ENCODE data around the gene VWA8.
"Not testable (repeated sequence)": the region's sequence is repeated elsewhere in the genome, so short reads cannot be mapped to it uniquely, and the experiment has no call there.

Gene VWA8

DNA sequence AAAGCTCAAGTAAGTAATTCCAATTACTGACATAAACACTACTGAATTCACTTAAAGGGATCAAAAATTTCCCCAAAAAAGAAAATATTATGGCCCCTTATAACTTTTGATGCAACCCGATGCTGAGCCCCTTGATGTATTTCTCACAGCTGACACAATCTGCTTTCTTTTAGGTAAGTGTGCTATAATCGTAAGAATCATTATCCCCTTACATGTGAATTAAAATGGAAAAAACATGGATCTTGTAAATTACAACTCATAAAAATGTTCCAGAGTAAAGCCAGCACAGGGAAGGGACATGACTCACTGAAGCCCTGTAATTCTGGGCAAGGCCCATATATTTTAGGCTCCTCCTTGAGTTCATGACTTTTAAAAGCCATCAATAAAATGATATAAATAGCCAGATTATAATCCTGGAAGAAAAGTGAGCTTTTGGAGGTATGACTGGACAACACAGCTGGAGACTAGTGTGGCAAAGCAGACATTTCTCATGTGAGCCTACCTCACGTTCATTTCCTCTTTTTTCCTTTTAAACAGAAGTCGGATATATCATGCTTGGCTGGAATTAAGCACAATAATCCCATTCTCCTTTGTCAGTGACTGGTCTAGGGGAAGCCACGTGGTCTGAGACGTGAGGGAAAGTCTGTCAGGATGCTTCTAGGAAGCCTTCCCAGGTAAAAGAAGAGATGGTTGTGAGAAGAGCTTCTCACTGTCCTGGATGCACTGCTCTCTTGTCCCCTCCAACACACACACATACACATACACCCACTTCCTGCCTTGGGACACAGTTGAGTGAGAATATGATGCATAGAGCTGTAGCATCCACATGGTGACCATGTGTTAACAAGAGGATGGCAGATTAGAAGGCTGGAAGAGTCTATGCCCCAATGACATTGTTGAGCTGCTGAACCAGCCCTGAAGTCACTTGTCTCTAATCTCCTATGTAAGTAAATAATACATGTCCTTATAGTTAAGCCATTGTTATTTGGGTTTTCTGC, 338.2 kb downstream of the VWA8 start:
- no peak for DNase-seq (ENCODE audit: low read depth in 4 of 4, low spot score in 1 of 4)

DNA sequence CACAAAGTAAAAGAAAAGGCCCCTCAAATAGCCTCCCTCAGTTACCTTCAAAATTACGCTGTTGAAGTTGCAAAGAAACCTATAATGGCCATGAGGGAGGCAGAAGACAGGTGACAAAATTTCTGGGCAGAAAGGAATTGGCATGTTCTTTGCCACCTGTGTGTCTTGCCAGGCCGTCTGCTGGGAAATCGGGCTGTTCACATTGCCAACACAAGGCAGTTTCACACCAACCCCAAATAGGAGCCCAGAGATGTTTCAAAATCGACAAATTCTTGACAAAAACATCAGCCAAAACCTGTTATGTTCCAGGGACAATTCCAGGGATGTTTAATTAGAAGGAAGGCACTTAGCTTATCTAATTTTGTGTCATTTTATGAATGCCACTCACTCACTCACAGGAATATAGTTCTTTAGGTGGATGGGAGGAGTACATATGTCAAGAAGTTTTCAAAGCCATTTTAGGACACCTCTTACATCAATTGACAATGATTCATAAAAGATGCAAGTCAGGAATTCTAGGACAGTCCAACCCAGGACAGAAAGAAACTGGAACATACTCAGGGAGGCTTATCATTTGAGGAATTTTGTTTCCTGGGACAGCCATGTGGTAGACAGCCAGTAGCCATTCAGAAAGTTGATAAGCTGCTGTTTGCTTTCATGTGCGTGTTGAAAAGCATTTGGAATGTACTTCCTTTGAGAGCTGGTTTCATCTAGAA, 339.0 kb downstream of the VWA8 start:
- no peak for DNase-seq (ENCODE audit: low read depth in 4 of 4, low spot score in 1 of 4)

DNA sequence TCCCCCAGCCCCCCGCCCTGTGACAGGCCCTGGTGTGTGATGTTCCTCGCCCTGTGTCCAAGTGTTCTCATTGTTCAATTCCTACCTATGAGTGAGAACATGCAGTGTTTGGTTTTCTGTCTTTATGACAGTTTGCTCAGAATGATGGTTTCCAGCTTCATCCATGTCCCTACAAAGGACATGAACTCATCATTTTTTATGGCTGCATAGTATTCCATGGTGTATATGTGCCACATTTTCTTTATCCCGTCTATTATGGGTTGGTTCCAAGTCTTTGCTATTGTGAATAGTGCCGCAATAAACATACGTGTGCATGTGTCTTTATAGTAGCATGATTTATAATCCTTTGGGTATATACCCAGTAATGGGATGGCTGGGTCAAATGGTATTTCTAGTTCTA, 343.3 kb downstream of the VWA8 start:
- not testable (repeated sequence) for DNase-seq (ENCODE audit: low read depth in 4 of 4, low spot score in 1 of 4)

DNA sequence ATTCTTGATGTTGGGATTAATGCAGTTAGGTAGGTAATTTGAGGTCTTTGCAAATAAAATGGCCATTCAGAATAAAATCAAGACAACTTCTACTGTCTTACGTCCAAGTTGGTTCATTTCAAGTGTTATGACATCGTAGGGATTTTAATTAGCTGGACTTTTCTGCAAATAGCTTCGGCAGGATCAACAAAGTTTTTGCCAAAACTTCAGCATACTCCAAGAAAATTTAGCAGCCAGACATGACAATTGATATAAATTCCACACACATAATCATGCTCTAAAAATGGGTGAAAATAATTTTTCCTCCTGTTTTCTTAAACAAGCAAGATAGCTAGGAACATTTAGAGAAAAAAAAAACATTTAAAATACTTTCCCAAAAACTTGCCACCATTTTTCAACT, 344.8 kb downstream of the VWA8 start:
- DNase-seq (ENCODE audit: low read depth in 4 of 4, low spot score in 1 of 4): no peak

DNA sequence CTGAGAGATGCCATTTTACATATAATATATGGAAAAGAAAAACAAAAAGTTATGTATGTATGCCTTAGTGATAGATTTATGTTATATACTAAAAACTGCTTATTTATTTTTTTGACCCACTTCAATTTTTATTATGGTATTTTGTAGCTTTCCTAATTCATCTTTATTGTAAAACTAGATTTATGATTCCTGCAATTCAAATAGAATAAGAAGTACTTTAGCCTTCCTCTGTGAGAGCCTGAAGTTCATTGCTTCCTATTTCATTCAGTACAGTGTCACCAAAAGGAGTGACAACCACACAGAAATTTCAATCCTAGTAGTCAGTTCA, 345.4 kb downstream of the VWA8 start:
- no peak for DNase-seq (ENCODE audit: low read depth in 4 of 4, low spot score in 1 of 4)

DNA sequence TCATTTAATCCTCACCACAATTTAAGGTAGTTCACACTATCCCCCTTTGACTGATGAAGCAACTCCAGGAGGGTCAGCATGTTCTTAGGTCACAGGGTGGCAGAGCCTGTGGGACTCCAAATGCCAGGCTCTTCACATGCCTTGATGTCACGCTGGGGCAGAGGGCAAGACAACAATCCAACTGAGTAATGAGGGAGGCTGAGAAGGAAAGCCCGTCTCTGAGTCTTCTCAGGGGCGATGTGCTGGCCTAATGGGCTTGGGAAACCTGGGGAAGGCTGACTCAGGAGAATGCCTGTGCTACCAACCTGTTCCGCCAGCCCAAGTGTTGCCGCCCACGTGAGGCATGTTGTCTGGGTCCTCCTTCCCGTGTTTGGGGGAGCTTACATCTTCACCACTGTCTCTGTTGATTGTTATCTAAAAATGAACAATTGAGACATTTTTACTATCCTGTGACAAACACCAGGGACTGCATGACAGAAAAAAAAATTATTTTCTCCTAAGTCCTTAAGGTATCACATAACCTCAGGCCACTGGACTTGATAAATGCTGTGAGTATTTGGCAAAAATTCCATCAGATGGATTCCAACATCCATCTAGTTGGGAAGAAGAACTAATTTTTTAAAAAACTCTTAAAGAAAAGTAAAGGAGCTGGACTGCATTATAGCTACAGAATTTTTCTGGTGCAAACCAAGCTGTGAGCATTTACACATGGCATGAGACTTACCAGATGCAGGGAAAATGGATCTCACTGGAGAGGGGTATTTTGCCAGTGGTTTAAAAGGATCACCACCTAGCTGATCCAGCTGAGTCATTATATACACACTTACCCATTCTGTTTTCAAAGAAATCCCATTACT, 346.0 kb downstream of the VWA8 start:
- DNase-seq (ENCODE audit: low read depth in 4 of 4, low spot score in 1 of 4): no peak

DNA sequence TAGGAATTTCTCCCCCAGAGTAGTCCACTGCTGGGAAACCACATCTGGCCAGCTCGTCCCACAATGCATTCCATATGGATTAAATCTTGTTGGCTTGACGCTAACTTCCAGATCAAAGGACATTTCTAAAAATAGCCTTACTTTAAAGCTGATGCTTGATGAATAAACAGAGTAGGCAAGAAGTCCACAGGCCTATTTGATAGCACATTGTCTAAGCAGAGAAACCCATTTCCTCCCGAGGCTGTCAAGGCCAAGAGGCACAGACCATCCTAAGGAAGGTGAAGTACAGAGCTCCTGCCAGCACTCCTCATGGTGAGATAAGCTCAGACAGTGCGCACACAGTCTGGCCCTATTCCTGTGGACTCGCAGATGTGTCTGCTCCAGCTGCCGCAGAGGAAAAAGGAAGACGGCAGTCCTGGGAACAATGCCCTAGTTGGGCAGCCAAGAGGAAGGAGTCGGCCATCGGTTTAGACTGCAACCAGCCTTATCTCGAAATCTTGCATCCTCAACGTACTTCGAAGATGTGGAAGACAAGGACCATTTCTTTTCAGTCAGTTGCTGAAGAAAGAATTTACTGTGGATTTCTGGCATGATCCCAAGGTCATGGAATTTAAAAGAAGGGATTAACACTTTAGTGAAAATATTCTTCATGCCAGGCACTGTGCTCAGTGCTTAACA, 346.8 kb downstream of the VWA8 start:
- no peak for DNase-seq (ENCODE audit: low read depth in 4 of 4, low spot score in 1 of 4)

DNA sequence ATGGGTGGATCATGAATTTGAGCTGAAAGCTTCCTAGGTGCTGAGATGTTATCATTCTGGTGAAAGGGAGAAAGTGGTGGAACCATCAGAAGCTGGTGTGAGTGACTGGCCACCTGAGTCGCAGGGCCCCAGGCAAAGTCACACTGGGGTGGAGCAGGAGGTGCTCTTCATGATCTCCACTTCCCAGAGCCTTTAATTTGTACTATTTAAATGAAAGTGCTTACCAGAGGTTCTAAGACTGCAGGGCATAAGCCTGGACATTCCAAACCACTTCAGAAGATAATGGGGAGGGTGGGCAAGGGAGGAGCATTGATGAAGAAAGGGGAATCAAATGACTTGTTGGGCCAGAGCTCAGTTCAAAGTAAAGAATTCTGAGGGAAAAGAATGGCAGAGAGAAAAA, 347.4 kb downstream of the VWA8 start:
- DNase-seq (ENCODE audit: low read depth in 4 of 4, low spot score in 1 of 4): no peak

DNA sequence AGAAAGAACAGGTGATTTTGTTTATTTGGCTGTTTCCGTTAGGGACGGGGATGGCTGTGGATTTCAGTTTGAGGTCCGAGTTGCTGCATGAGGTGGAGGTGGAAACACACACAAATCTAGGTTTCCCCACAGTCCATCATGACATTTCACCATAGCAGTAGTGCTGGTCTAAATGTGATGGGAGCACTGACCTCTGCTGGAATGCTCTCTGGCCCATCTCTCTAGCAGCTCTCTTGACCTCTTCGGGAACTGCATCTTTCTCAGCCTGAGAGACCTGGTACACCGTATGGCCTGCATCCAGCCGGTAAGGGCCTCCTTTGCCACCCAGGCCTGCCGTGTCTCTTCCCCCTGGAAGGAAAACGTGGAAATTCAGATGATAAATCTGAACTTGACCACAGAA, 349.5 kb downstream of the VWA8 start:
- no peak for DNase-seq (ENCODE audit: low read depth in 4 of 4, low spot score in 1 of 4)

DNA sequence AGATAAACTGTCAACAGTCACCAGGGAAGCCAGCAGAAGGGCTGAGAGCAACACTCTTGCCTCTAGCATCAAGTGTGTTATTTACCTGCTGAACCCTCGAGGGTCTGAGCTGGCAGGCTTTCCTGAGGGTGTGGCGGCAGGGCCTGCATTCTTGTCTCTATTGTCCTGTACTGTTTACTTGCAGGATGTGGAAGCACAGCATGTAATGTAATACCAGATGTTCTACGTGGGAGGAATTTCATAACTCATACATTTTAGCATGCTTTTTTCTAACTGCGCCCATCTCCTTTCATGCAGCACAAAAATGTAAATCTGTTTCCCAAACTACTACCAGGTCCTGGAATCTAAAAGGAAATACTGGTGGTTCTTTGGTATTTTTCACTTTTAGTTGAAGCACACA, 350.5 kb downstream of the VWA8 start:
- no peak for DNase-seq (ENCODE audit: low read depth in 4 of 4, low spot score in 1 of 4)

DNA sequence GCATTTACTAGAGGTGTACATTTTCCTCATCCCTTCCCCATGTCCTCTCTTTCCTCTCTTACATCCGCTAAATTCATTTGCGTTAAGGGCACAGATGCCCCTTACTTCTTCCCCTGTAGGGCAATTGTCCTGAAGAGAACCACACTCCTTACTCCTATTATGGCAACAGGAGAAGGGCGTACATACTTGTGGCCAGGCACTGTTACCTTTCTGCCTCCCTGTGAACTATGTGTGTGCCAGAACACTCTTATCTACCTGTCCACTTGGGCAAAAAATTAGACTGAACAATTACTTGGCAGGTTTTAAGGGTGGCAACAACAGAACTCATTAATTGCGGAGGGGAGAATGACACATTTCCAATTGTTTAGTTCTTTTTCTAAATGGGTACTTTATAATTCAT, 351.1 kb downstream of the VWA8 start:
- DNase-seq (ENCODE audit: low read depth in 4 of 4, low spot score in 1 of 4): no peak

DNA sequence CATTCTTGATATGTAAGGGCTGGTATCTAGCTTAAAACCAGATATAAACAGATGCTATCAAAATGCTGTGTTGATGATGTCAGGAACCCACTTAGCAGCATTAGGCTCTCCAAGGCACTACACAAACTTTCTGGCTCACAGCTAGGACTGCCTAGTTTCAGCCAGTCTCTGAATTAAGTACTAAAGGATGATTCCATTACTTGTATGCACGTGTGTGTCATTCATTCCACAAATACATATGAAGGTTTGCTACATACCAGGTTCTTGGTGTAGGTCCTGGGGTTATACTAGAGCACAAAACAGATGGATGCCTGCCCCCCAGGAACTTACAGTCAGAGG, 352.1 kb downstream of the VWA8 start:
- DNase-seq (ENCODE audit: low read depth in 4 of 4, low spot score in 1 of 4): no peak

DNA sequence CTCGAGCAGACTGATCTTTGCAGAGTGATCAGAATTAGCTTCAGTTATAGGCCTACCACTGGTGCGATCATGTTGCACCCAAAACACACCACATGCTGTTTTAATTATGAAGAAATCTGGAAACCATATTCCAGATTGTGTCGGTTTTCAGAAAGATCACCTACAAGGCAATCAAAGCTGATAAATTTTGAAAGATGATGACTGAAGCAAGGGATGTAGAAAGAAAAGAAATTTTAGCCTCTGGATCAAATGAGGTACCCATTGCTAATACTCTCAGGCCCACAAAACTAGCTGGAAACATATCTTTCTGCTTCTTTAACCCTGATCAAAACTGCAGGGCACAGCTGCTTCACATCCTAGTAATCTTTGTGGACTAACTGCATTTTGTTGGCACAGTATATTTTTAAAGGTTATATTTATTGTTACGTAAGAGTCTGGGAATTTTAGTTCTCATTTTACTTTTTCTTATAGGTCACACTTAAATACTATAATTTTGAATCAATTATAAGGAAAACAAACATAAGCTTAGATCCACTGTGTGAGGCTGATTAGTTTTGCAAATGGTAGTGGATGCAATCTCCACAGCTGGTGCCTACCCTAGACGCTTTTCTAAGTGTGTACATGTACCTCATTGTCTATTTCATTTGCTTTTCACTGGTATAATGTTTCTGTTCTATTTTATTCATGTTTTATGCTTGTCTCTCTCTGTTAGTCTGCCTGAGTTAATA, 352.6 kb downstream of the VWA8 start:
- no peak for DNase-seq (ENCODE audit: low read depth in 4 of 4, low spot score in 1 of 4)

DNA sequence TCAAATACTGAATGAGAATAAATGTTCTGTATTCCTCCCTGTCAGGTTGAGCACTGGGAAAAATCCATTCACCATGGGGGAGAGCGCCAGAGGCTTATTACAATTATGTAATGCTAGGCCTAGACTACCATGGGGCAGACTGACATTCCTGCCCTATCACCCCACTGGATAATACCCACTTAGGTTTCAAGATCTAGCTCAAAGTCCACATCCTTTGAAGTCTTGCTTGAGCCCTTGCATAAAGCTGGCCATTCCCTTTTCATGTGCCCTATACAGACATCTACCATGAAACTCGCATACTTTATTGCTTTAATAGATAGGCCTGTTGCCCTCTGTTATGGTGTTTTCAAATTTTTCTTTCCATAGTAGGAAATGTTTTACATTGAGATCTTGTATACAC, 354.3 kb downstream of the VWA8 start:
- no peak for DNase-seq (ENCODE audit: low read depth in 4 of 4, low spot score in 1 of 4)

DNA sequence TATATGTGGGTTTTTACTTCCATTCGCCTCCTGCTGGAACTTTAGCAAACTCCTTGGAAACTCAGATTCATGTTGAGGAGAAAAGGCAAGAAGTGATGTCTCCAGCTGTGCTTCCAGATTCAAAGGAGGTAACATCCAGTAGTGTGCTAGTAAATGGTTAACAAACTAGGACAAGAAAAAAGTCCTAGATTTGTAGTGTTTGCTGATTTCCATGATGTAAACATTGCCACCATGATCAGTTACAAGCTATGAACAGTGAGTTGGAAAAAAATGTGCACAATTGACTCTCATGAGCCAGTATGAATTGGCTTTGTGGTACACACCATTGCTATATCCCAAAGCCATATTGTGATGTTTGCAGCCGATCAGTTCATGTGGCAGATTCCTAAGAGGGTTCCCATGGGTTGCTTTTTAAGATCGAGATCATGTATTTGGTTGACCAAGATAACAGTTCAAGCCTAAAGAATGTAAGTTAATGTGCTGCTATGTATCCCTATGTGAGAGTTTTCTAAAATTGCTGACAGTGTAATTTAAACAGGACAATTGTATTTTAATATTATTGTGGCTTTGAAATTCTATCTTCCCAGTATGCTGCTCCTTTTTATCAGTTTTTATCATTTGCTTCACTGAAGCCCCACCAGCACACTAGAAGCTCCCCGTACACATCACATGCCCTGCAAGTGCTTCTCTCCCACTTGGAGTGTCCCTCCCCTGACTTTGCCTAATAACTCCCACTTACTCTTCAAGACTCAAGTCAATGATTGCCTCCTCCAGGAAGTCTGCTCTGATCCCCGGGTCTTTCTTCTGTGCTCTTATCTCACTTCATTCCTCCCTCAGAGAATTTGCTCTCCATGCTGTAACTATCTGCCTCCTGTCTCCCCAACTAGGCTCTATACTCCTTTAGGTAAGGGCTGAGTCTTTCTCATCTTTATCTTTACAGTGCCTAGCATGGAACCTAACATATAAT, 355.3 kb downstream of the VWA8 start:
- no peak for DNase-seq (ENCODE audit: low read depth in 4 of 4, low spot score in 1 of 4)

DNA sequence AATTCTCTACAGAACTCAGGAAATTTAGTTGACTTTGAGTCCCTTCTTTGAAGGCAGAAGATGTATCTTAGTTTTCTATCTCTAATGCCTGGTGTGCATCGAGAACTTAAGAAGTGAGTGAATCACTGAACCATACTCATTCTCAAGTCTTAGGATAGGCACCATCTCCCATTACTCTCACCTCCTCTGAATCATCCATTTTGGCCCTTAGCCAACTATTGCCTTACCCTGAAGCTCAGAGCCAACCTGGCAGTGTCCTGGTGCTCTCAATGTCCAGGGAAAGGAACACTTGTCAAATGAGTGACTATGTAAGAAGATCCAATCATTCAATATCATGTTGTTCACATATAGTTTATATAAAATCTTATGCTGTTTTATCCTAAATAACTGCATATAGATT, 357.0 kb downstream of the VWA8 start:
- no peak for DNase-seq (ENCODE audit: low read depth in 4 of 4, low spot score in 1 of 4)

DNA sequence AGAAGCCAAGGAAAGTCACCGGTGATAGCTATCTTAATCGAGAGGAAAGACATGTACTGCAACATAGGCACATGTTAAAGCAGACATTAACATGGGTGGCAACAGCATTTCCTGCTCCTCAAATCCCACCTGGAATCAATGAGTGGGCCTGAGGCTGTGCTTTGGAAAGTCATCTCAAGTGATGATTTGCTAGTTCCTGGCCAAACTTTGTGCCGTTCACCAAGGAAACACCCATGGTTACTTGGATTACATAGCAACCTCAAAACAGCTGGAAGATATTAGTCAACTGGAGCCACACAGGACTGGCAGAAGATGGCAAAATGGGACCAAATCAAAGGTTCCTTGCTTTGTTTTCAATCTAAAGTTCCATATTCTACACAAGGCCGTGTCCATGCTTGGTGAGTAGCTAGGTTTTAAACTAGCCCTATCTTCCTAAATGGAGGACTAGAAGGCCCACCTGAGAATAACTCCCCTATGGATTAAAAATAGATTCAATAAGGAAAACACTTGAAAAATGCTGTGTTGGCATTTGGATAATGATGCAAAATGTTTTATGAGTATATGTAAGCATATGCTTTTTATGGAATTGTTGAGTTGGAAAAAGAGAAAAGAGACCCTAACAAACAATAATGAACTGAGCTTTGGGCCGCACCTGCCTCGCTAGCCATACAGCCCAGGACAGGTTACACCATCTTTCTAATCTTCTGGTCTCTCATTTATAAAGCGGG, 359.0 kb downstream of the VWA8 start:
- no peak for DNase-seq (ENCODE audit: low read depth in 4 of 4, low spot score in 1 of 4)

DNA sequence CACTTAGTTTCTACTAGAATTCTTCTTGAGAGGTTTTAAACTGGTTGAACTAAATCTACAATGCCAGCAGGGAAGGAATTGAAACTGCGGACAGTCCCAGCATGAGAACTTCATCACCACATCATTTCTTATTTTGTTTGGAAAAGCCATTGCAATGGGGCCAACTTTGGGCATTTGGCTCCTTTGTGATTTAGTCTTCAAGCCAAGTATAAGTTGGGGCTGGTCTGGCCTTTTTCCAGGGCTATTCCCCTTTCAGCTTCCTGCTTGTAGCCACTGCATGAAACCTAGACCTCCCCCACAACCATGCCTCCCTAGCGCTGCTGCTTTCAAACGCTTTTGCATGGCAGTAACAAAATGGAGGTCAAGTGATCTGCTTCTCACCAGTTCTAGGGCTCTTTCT, 361.3 kb downstream of the VWA8 start:
- no peak for DNase-seq (ENCODE audit: low read depth in 4 of 4, low spot score in 1 of 4)

Measured in stimulated activated CD4-positive, alpha-beta T cell treated with anti-CD3 and anti-CD28 coated beads, Interleukin-1b, Interleukin-23, amount 100 ng/mL, for 24 hours (primary cell).